Effector memory CD4-positive, alpha-beta T cell (primary cell): ENCODE measurements around the gene SLC5A10.

Source experiments
- DNase-seq, 3 donors: peaks; one replicate each; pipeline ENCODE4 v3.0.0-alpha.2; 2020
- H3K27ac ChIP-seq: 2 replicates; pipeline ENCODE4 v1.7.0; 2013; ENCODE audit warnings: mild to moderate bottlenecking, low read length, moderate library complexity; ENCODE audit not compliant: insufficient read depth, poor library complexity, severe bottlenecking
- H3K27me3 ChIP-seq: replicated peaks from 2 replicates; pipeline ENCODE4 v1.7.0; 2013; ENCODE audit warnings: mild to moderate bottlenecking, low read length; ENCODE audit not compliant: insufficient read depth, control insufficient read depth, poor library complexity, severe bottlenecking
- H3K36me3 ChIP-seq: 2 replicates; pipeline ENCODE4 v1.7.0; 2013; ENCODE audit warnings: mild to moderate bottlenecking, low read length, moderate library complexity; ENCODE audit not compliant: control insufficient read depth, insufficient read depth
- H3K4me1 ChIP-seq: 2 replicates; pipeline ENCODE4 v1.7.0; 2013; ENCODE audit warnings: low read length, mild to moderate bottlenecking; ENCODE audit not compliant: control insufficient read depth, insufficient read depth, poor library complexity, severe bottlenecking
- H3K4me3 ChIP-seq: 2 replicates; pipeline ENCODE4 v1.7.0; 2013; ENCODE audit warnings: low read length, low read depth, mild to moderate bottlenecking; ENCODE audit not compliant: insufficient read depth, poor library complexity, severe bottlenecking
- H3K9me3 ChIP-seq: 2 replicates; pipeline ENCODE4 v1.7.0; 2013; ENCODE audit warnings: mild to moderate bottlenecking, low read length, moderate library complexity; ENCODE audit not compliant: control insufficient read depth

Gene SLC5A10

DNA sequence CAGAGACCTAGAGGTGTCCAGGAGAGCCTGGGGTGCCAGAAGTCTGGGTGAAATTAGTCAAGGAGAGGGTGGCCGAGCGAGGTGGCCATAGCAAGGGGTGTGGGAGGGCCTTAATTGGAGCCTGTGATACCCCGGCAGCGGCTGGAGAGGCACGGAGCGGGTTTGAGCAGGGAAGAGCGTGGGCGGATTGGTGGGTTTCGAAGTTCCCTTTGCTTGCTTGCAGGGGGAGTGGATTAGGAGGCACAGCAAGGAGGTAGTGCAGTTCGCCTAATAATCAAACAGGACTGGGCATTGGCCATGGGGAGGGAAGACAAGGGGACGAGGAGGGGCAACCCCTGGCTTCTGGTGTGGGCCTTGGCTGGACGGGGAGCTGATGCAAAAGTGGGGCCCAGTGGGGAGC lies 58.0 kb downstream of the SLC5A10 start:
- Histone ChIP-seq H3K9me3 (no peaks in the 10 kb centered on the region), H3K27ac (no peak overlapping the region), H3K4me1 (peaks cover 3% of the 10 kb centered on the region), H3K4me3 (no peak overlapping the region), H3K36me3 (no peaks in the 10 kb centered on the region), H3K27me3 (no peaks in the 10 kb centered on the region)
- DNase-seq, result no peak

DNA sequence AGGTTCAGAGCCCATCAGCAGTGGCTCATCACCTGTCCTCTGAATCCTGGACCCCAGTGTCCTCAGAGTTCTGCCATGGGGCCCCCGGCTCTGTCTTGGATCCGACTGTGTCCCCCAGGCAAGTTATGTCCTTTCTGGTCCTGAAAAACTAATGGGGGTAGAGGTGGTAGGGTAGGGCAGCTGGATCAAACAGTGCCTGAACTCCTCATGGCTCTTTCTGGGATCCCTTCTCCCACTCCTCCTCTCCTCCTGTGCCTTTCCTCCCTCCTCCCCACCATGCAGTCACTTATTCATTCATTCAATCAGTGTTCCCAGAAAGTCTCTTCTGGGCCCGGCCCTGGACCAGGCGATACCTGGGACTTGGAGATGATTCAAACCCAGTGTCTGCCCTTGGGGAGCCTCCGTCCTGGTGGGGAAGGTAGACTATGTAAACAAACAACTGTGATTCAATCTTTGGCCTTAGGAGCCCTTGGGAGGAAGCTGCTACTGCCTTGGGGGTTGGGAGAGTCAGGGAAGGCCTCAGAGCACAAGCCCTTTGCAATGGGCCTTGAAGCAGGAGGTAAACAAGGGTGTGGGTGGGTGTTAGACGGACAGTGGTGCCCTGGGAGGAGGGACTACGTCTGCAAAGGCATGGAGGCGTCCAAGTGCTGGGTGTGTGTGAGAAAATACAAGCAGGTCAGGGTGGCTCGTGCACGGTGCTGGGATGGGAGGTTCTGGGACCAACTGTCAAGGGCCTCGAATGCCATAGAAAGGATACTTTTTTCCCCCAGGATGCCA lies 59.0 kb downstream of the SLC5A10 start:
- no peaks in the 10 kb centered on the region for H3K27me3 ChIP-seq
- H3K36me3 ChIP-seq, result no peaks in the 10 kb centered on the region
- no peak overlapping the region for H3K4me3 ChIP-seq
- no peaks in the 10 kb centered on the region for H3K9me3 ChIP-seq
- H3K4me1 ChIP-seq, result no peaks in the 10 kb centered on the region
- no peak for DNase-seq
- H3K27ac ChIP-seq, result no peak overlapping the region

DNA sequence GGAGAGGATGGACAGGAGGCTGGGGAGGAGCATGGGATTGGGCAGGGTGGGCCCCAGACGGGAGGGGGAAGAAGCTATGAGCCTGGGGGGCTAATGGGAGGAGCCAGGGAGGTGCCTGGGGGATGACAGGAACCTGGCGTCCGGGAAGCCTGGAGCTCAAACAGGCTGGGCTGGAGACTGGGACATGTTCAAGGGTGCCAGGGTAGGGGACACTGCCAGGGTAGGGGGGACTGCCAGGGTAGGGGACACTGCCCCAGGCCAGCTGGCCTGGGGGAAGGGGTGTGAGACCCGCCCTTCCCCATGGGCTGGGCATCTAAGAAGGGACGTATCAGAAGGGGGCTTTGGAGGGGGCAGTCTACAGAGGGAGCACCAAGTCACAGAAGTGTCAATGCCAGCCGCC lies 59.6 kb downstream of the SLC5A10 start:
- no peaks in the 10 kb centered on the region for H3K27me3 ChIP-seq
- no peaks in the 10 kb centered on the region for H3K36me3 ChIP-seq
- no peak overlapping the region for H3K4me3 ChIP-seq
- no peaks in the 10 kb centered on the region for H3K9me3 ChIP-seq
- H3K4me1 ChIP-seq, result no peaks in the 10 kb centered on the region
- no peak for DNase-seq
- H3K27ac ChIP-seq, result no peak overlapping the region

DNA sequence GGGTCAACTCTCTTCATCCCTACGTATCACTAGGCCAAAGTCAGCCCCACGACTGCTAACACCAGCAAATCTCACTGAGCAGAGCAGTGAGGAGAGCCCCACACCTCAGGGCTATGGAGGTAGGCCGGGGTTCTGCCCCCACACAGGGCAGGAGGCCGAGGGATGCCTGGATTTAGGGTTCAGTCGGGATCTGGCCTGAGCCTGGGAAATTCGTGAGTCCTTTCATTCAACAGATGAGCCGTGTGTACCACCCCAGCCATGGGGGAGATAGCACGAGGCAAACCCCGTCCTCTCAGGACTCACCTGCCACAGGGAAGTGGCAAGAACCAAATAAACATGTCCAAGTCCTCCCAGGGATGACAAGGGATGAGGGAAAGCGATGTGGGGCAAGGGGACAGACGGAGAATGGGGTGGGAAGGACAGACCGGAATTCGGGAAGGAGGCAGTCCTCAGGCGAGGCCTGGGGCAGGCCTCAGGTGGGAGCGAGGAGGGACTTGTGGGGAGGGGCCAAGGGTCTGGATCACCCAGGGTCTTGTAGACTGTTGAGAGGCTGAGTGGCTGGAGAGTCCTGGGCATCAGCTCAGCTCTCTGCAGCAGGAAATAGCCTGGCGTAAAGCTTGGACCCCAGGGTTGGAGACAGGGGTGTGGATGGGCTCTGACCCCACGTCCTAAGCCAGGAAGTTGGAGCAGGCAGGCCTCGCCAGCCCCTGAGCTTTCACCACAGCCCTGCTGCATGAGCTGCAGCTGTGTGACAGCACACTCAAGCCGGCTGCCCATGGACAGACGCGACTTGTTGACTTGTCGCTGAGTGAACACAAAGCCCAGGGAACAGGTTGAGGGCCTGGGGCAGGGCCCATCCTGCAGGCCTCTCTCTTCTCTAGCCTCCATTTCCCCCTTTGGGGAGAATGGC lies 60.5 kb downstream of the SLC5A10 start:
- DNase-seq, result no peak
- H3K27ac ChIP-seq, result no peak overlapping the region
- H3K27me3 ChIP-seq, result no peaks in the 10 kb centered on the region
- H3K36me3 ChIP-seq, result no peaks in the 10 kb centered on the region
- H3K9me3 ChIP-seq, result no peaks in the 10 kb centered on the region
- peaks cover 3% of the 10 kb centered on the region for H3K4me1 ChIP-seq
- H3K4me3 ChIP-seq, result no peak overlapping the region

DNA sequence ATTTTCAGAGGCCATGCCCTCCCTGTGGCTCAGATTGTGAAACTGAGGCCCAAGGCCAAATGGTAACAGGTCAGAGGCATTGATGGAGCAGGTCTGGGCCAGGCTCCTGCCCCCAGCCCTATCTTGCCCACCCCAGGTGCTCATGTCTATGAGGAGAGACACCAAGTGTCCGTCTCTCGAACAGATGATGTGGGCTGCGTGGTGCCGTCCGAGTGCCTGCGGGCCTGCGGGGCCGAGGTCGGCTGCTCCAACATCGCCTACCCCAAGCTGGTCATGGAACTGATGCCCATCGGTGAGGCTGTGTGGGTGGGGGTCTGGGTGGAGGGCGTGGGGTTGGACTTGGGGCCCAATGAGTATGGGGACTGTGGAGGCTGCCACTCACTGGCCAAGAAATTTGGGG lies 61.3 kb downstream of the SLC5A10 start:
- Histone ChIP-seq H3K27me3 (no peaks in the 10 kb centered on the region), H3K4me1 (peaks cover 3% of the 10 kb centered on the region), H3K27ac (no peak overlapping the region), H3K36me3 (no peaks in the 10 kb centered on the region), H3K9me3 (no peaks in the 10 kb centered on the region), H3K4me3 (no peak overlapping the region)
- no peak for DNase-seq

DNA sequence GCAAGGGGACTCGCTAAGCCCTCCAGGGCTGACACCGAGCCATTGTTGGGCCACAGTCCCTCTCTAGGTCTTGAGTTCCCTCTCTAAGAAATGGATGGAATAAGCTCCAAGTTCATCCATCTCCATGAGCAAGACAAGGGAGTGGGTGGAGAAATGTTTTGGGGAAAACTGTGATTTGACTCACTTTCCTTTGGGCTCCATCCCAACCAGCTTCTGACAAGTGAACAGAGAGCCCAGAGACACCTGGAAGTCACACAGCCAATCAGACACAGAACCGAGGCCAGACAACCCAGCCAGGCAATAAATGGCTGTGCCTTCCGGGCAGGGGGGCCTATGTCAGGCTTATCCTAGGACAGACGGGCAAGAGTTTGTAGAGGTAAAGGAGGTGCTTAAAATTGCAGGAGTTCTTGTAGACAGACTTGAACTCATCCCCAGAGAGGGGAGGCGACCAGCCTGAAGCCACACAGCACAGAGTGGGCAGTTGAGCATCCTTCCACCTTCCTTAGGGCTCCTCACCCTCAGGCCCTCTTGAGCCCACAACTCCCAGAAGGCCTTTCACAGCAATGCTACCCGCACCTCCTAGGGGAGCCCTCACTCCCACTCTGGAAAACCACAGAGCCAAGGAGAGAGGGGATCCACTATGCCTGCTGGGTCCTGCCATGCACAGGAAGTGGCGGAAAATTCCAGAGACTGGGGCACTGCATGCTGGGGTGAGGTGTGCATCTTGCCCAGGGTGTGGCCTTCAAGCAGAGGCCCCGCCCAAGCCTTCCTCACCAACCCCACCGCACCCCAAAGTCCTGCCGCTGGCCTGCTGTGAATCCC lies 62.1 kb downstream of the SLC5A10 start:
- H3K36me3 ChIP-seq, result no peaks in the 10 kb centered on the region
- no peak for DNase-seq
- no peak overlapping the region for H3K4me3 ChIP-seq
- no peaks in the 10 kb centered on the region for H3K9me3 ChIP-seq
- peaks cover 3% of the 10 kb centered on the region for H3K4me1 ChIP-seq
- no peaks in the 10 kb centered on the region for H3K27me3 ChIP-seq
- no peak overlapping the region for H3K27ac ChIP-seq

DNA sequence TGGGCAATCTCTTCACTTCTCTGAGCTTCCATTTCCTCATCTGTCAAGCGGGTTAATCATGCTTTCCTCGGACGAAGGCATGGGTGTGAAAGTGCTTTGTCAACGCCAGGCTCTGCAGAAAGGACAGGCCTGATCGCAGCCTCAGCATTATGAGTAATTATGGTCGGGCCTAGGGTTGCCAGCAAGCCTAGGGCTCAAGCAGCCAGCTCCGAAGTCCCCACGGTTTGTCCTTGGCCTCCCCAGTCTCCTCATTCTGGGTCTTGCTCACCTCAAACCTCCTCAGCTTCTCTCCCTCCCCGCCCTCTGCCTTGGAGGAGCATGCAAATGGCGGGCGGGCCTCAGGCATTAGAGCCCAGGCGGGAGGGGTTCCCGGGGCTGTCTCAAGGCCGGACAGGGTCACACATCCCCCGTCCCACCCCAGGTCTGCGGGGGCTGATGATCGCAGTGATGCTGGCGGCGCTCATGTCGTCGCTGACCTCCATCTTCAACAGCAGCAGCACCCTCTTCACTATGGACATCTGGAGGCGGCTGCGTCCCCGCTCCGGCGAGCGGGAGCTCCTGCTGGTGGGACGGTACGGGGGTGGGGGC lies 62.8 kb downstream of the SLC5A10 start:
- H3K27ac ChIP-seq, result no peak overlapping the region

DNA sequence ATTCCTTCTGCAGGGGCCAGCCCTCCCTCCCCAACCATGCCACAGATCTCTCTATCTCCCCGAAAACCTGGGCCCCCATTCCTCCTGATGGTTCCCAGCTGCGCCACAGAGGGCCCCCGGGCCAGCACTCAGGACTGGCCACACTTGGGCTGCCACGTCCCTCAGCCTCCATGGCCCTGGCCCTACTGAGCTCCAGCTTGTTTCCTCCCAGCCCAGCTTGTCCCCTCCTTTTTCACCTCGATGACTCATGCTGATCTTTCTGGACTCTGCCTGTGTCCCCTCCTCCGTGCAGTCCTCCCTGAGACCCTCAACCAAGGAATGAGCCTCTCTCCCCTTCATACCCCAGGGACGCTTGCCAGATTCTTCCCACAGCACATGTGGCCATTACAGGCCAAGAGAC lies 63.5 kb downstream of the SLC5A10 start:
- no peaks in the 10 kb centered on the region for H3K27me3 ChIP-seq
- H3K4me3 ChIP-seq, result no peak overlapping the region
- no peak overlapping the region for H3K27ac ChIP-seq
- DNase-seq, result no peak
- no peaks in the 10 kb centered on the region for H3K9me3 ChIP-seq
- H3K36me3 ChIP-seq, result no peaks in the 10 kb centered on the region
- H3K4me1 ChIP-seq, result peaks cover 3% of the 10 kb centered on the region

More for the DNA sequence above, 62.8 kb downstream of the SLC5A10 start:
- Histone ChIP-seq H3K4me3 (no peak overlapping the region), H3K36me3 (no peaks in the 10 kb centered on the region), H3K4me1 (peaks cover 3% of the 10 kb centered on the region), H3K27me3 (no peaks in the 10 kb centered on the region), H3K9me3 (no peaks in the 10 kb centered on the region)
- no peak for DNase-seq

DNA sequence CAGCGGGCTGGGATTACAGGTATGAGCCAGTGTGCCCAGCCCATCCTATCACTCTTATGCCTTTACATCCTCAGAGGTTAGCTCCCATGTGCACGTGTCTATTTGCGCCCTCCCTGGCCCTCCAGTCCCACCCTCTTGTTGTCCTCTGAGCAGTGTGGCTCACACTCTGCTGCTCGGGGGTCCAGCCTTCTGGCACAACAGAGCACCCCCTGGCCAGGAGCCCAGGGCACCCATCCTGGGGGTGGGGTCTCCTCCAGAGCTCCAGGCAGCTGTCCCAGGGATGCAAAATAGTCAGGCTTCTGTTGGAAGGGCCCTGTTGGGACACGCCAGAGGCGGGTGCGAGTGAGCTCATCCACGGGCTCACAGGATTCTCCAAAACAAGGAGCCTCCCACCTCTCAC lies 64.3 kb downstream of the SLC5A10 start:
- H3K4me3 ChIP-seq, result no peak overlapping the region

More for the DNA sequence above, 64.3 kb downstream of the SLC5A10 start:
- DNase-seq, result no peak
- Histone ChIP-seq H3K36me3 (peaks cover 8% of the 10 kb centered on the region), H3K9me3 (no peaks in the 10 kb centered on the region), H3K27ac (no peak overlapping the region), H3K4me1 (peaks cover 3% of the 10 kb centered on the region), H3K27me3 (no peaks in the 10 kb centered on the region)
